Measurements from ENCODE around the gene LRRC8C. TPM values are rescaled to one million over a fixed set of nuclear protein-coding genes. Genes with fewer than 3 reads are reported as not detected.
A peak's percentile ranks its signal among the peaks of the same experiment; 100 is the strongest.

The LRRC8C gene
- total and polyA plus RNA-seq, 10 of the 15 experiments (the other 5 are each of a cell fraction or from before 2014, with no cell fraction given) = 2.3 to 16.3 (median 10.8) TPM

GRCh38 chr1:89681045-89681729, 48.3 kb downstream of the LRRC8C start (continued):
- TF ChIP-seq E4F1 (IDR thresholded peaks at IDR 0.05; ENCODE audit: borderline replicate concordance, partially characterized antibody) (no peak), RUNX3 (IDR thresholded peaks at IDR 0.05; ENCODE audit: low read length) (no peak), CBFB (IDR thresholded peaks at IDR 0.05; ENCODE audit: low read depth) (no peak), TAF1 (IDR thresholded peaks at IDR 0.05; ENCODE audit: borderline replicate concordance, low read depth, low read length) (no peak), ZBTB4 (CRISPR knock-in tag; IDR thresholded peaks at IDR 0.05) (no peak), RAD21 (IDR thresholded peaks at IDR 0.05; ENCODE audit: insufficient read depth, low read depth, low read length) (no peak), PKNOX1 (IDR thresholded peaks at IDR 0.05) (peak; percentile 96), SMAD5 (IDR thresholded peaks at IDR 0.05; ENCODE audit: low read depth) (no peak), WRNIP1 (IDR thresholded peaks at IDR 0.05; ENCODE audit: borderline replicate concordance, low read depth, low read length) (no peak), BACH1 (IDR thresholded peaks at IDR 0.05; ENCODE audit: borderline replicate concordance) (peak; percentile 87; the same call in 1 of the 2 replicates), SP1 (IDR thresholded peaks at IDR 0.05; ENCODE audit: low read depth, low read length) (no peak), ZNF384 (IDR thresholded peaks at IDR 0.05; ENCODE audit: borderline replicate concordance, low read depth, low read length) (peak; percentile 58; the same call in 1 of the 2 replicates), IRF3 (IDR thresholded peaks at IDR 0.05) (no peak), TCF3 (IDR thresholded peaks at IDR 0.05; ENCODE audit: borderline replicate concordance, insufficient read depth, low read depth, low read length) (no peak), YBX1 (IDR thresholded peaks at IDR 0.05) (no peak), KDM1A (IDR thresholded peaks at IDR 0.05; ENCODE audit: borderline replicate concordance) (no peak), HDAC2 (IDR thresholded peaks at IDR 0.05) (no peak), NFYB (IDR thresholded peaks at IDR 0.05; ENCODE audit: insufficient read depth, low read depth, low read length) (no peak)
- TF ChIP-seq, protein P1, sequence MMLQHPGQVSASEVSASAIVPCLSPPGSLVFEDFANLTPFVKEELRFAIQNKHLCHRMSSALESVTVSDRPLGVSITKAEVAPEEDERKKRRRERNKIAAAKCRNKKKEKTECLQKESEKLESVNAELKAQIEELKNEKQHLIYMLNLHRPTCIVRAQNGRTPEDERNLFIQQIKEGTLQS (IDR thresholded peaks at IDR 0.05; ENCODE audit: borderline replicate concordance, extremely low read depth, low read depth, low read length) = no peak
